Gastrocnemius medialis (tissue), 4 donors: Measurements from ENCODE around the gene C22orf15.

Source experiments
- CTCF ChIP-seq, 5 experiments: fragments of 450-650 bp in 3 of 5; fragments of 200-600 bp in 2 of 5; sonication (generic) in 2 of 5; IDR thresholded peaks in 4 of 5; conservative IDR thresholded peaks in 1 of 5; 1 replicate in 4 of 5; 2 replicates in 1 of 5; pipeline ENCODE4 v1.5.1; 2016 to 2019; ENCODE audit warnings: antibody characterized with exemption in 5 of 5, mild to moderate bottlenecking in 3 of 5, moderate library complexity in 3 of 5
- POLR2A ChIP-seq, 2 donors: fragments of 450-650 bp; IDR thresholded peaks; one replicate each; pipeline ENCODE4 v1.6.1; 2017; ENCODE audit warnings: antibody characterized with exemption in 2 of 2, mild to moderate bottlenecking in 2 of 2, moderate library complexity in 2 of 2

- TF ChIP-seq CTCF (IDR thresholded peaks at IDR 0.05 in 4 of 5, conservative IDR thresholded peaks at IDR 0.05 in 1 of 5) (peak in 1 of 5 experiments; percentile 8), POLR2A (IDR thresholded peaks at IDR 0.05) (no peak)
Measured at GRCh38 chr22:23786261-23786710, 23.5 kb downstream of the C22orf15 start.
